ENCODE measurements around the gene BST2. TPM values are rescaled to one million over a fixed set of nuclear protein-coding genes. Genes with fewer than 3 reads are reported as not detected.

The BST2 gene
- total and polyA plus RNA-seq, 9 of the 15 experiments (the other 6 are each of a cell fraction or from before 2014, with no cell fraction given): 11.2 to 232 (median 151) TPM

- TF ChIP-seq ZZZ3 (IDR thresholded peaks at IDR 0.05) (no peak), ESRRB (CRISPR knock-in tag; IDR thresholded peaks at IDR 0.05; ENCODE audit: borderline replicate concordance) (no peak), MTA1 (IDR thresholded peaks at IDR 0.05; ENCODE audit: borderline replicate concordance) (no peak), ZNF316 (IDR thresholded peaks at IDR 0.05) (peak; percentile 27; the same call in 1 of the 2 replicates), RBM15 (IDR thresholded peaks at IDR 0.05; ENCODE audit: insufficient read depth, low read length) (no peak)
- TF ChIP-seq, protein P1, sequence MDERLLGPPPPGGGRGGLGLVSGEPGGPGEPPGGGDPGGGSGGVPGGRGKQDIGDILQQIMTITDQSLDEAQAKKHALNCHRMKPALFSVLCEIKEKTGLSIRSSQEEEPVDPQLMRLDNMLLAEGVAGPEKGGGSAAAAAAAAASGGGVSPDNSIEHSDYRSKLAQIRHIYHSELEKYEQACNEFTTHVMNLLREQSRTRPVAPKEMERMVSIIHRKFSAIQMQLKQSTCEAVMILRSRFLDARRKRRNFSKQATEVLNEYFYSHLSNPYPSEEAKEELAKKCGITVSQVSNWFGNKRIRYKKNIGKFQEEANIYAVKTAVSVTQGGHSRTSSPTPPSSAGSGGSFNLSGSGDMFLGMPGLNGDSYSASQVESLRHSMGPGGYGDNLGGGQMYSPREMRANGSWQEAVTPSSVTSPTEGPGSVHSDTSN (CRISPR knock-in tag; IDR thresholded peaks at IDR 0.05; ENCODE audit: low read depth): no peak
- TF ChIP-seq, protein P1 (tag; conservative IDR thresholded peaks at IDR 0.05; ENCODE audit: low read depth): no peak
- TF ChIP-seq, protein P2, sequence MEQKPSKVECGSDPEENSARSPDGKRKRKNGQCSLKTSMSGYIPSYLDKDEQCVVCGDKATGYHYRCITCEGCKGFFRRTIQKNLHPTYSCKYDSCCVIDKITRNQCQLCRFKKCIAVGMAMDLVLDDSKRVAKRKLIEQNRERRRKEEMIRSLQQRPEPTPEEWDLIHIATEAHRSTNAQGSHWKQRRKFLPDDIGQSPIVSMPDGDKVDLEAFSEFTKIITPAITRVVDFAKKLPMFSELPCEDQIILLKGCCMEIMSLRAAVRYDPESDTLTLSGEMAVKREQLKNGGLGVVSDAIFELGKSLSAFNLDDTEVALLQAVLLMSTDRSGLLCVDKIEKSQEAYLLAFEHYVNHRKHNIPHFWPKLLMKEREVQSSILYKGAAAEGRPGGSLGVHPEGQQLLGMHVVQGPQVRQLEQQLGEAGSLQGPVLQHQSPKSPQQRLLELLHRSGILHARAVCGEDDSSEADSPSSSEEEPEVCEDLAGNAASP (IDR thresholded peaks at IDR 0.05): no peak
These were observed 48.3 kb downstream of the BST2 start (continued) for GRCh38 chr19:17357078-17357666.
